GM10248 (cell line): ENCODE measurements around the gene CD84.

Source experiments
- CTCF ChIA-PET: fragments of 300-600 bp; sonication (Branson Sonifier 250); formaldehyde crosslinking; extraction: SDS; loops from one replicate; lab custom pipeline; 2021; ENCODE audit warnings: antibody characterized with exemption; lab: Yijun Ruan, JAX
- POLR2A ChIA-PET: fragments of 350-650 bp; sonication (Branson Sonifier 250); formaldehyde crosslinking; extraction: SDS; loops from one replicate; lab custom pipeline; 2020; ENCODE audit warnings: antibody characterized with exemption; lab: Yijun Ruan, JAX
- DNase-seq: peaks from one replicate; pipeline ENCODE4 v3.0.0; 2012; ENCODE audit errors: extremely low spot score
- TF ChIP-seq, protein P1 (sequence below): IDR thresholded peaks from 2 replicates; pipeline ENCODE4 v1.5.1; 2012; ENCODE audit warnings: mild to moderate bottlenecking, low read depth; ENCODE audit errors: extremely low read depth, missing control alignments, control extremely low read depth

Gene CD84

DNA sequence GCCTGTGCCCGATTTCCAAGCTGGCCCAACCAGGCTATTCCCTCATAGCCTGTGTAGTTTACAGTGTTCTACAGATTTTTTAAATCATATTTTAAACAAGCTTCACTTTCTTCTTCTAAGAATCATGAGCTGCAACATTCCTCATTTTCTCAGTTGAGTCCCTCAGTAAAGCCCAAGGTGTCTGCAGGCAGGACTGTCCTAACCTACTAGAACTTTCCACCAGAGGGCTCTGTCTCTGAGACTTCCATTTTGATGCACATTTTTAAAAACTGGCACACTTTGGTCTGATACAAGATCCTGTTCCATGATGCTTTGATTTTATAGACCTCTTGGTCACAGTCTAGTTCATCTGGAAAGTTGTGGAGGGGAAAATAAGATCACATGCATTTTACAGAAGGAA is 34.6 kb downstream of the CD84 start:
- DNase-seq = peak; percentile 45
- ChIA-PET CTCF (interaction anchor here (0.6 to 12.6 kb wide), 16 partner anchors 10 to 166 kb away, joined by 3 to 163 read pairs (median 4); partner anchors contain the start of gene SLAMF6), POLR2A (no interaction called here)
- TF ChIP-seq, protein P1, sequence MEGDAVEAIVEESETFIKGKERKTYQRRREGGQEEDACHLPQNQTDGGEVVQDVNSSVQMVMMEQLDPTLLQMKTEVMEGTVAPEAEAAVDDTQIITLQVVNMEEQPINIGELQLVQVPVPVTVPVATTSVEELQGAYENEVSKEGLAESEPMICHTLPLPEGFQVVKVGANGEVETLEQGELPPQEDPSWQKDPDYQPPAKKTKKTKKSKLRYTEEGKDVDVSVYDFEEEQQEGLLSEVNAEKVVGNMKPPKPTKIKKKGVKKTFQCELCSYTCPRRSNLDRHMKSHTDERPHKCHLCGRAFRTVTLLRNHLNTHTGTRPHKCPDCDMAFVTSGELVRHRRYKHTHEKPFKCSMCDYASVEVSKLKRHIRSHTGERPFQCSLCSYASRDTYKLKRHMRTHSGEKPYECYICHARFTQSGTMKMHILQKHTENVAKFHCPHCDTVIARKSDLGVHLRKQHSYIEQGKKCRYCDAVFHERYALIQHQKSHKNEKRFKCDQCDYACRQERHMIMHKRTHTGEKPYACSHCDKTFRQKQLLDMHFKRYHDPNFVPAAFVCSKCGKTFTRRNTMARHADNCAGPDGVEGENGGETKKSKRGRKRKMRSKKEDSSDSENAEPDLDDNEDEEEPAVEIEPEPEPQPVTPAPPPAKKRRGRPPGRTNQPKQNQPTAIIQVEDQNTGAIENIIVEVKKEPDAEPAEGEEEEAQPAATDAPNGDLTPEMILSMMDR = peak; percentile 42

DNA sequence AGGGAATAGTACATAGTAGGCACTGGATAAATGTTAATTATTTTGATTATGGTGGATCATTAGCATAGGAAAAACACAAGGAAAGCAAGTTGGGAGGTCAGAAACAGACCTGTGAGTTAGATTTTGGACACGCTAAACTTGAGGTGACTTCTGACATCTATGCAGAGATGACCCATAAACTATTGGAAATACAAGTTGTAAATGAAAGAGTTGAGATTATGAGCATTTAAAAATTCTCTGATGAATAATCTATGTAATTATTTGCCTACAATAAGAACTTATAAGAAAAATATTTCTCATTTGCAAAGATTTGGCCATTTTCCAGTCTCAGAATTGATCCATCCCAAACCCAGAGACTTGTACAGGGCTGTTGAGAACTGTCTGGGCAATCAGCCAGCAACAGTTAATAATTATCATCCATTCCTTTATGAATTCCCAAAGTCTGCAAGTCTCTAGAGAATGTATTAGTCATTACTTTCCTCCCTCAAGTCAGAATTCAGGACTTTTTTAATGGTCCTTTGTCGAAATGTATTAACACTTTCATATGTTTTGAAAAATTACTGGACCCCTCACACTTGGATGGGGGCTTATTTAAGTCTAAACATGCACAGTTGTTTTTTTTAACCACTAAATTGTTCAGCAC is 36.9 kb downstream of the CD84 start:
- POLR2A ChIA-PET = no interaction called here
- TF ChIP-seq, protein P1 = no peak
- CTCF ChIA-PET = interaction anchor here (1.0 to 12.6 kb wide), 8 partner anchors 11 to 114 kb away, joined by 4 to 163 read pairs (median 11); partner anchors contain the start of gene SLAMF6
- no peak for DNase-seq

DNA sequence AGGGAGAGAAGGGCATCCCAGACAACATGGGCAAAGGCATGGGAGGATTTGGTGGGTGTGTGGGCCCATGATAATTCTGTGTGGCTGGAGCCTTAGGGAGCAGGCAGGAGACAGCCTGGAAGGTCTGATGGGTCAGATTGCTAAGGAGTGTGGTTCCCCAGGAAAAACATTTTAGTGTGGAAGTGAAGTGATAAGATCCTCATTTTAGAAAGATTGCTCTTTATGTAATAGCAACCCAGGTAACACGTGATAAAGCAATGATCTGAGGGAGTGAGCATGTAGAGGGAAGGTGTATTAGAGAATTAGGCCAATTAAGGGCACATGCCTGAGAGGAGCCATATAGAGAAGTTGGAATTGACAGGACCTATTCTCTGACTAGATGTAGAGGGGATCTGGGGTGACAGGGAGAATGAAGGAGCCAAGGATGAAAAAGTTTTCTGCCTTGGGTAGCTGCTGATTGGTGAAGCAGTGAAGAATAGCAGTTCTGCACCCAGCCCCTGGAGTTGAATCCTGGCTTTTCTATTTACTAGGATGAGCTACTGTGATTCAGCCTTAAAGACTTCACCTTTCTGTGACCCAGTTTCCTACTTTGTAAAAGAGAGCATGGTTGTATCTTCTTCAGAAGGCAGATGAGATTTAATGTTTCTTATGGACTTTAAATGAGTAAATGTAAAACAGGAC is 37.5 kb downstream of the CD84 start:
- CTCF ChIA-PET = interaction anchor here (1.0 to 3.3 kb wide), 7 partner anchors 8 to 109 kb away, joined by 3 to 20 read pairs (median 8); no protein-coding TSS in a partner anchor
- DNase-seq = no peak
- TF ChIP-seq, protein P1 = no peak
- POLR2A ChIA-PET = no interaction called here

DNA sequence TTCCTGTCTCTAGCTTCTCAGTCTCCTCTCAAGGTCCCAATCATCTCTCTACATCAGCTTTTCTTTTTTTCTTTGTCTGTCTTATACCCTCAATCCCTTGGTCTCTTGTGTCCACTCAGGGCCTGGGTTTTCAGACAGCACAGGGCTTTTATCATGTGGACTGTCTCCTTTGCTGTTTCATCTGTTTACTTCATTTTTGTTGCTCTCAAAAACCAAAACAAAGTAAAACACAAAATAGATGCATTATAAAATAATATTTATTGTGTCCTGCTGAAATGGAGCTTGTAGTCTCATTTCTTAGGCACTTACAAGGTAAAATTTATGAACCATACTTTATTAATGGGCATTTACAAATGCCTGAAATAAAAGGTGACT is 38.5 kb downstream of the CD84 start:
- DNase-seq = no peak
- TF ChIP-seq, protein P1 = no peak
- ChIA-PET CTCF (interaction anchor here (1.0 to 3.3 kb wide), 10 partner anchors 9 to 112 kb away, joined by 3 to 20 read pairs (median 7); no protein-coding TSS in a partner anchor), POLR2A (no interaction called here)

DNA sequence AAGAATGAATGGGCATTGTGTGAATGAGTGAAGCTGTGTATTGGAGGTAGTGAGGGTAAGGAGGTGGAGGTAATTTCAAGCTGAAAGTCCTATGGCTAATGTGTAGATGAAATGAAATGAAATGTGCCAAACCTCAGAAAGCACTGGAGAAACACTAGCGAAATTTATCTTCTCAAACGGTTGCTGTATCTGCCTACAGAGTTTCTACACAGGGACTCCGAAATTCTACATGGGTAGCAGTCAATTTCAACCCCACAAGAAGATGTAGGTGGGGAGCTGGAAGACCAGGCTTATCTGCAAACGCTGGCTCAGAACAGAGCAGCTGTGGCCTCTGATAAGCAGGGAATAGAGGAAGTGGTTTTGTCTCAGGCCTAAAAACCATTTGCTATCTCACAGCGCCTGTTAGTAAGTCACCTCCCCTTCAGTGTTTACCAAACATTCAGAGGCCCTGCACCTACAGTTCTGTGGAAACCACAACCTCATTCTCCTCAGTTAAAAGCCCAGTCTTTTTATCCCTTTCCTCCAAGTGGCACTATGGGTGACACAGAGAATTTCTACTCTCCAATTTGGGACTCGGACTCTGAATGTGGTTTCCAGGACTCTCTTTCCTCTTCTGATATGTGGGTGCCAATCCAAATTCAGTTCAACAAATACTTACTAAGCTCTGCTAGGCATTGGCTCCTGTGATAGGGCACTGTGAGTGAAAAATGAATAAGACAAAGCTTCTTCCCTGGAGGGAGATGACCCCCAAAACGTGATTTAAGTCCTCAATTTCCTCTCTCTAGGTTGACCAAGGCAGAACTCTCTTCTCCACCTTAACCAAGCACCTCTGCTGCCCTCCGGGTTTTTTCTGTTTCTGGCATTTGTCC is 39.1 kb downstream of the CD84 start:
- DNase-seq = peak; percentile 65
- TF ChIP-seq, protein P1 = no peak
- CTCF ChIA-PET = interaction anchor here (1.0 to 3.3 kb wide), 10 partner anchors 10 to 111 kb away, joined by 3 to 20 read pairs (median 7); no protein-coding TSS in a partner anchor
- POLR2A ChIA-PET = interaction anchor here (1.2 kb wide), 1 partner anchor 57 kb away, joined by 3 read pairs; no protein-coding TSS in a partner anchor

DNA sequence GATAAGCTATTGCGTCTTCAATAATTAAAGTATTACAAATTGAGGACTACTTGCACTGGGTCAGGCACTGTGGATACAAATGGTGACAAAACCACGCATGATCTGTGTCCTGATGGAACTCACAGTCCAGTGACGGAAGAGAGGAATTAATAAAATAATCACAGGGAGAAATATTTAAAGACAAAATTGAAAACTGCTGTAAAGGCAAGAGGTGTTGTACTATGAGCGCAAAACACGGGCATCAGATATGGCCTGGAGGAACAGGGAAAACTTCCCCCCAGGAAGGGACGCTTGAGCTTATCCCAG is 39.7 kb downstream of the CD84 start:
- CTCF ChIA-PET = interaction anchor here (1.1 to 3.3 kb wide), 6 partner anchors 11 to 111 kb away, joined by 3 to 20 read pairs (median 10); no protein-coding TSS in a partner anchor
- no peak for DNase-seq
- POLR2A ChIA-PET = interaction anchor here (1.2 kb wide), 1 partner anchor 56 kb away, joined by 3 read pairs; no protein-coding TSS in a partner anchor
- TF ChIP-seq, protein P1 = no peak
